MM.1S (cell line): ENCODE results near the gene CHST13.

Source experiments
- CTCF ChIP-seq: fragments of 300-600 bp; sonication (generic); IDR thresholded peaks from 2 replicates; pipeline ENCODE4 v1.5.1; 2016; ENCODE audit warnings: antibody characterized with exemption, low read length, mixed read lengths
- EZH2 ChIP-seq: fragments of 300-600 bp; sonication (generic); optimal IDR thresholded peaks from 2 replicates; pipeline ENCODE3; 2017; ENCODE audit warnings: low read depth, mild to moderate bottlenecking, antibody characterized with exemption, low read length, mixed read lengths

GRCh38 chr3:126514161-126514560, 9.8 kb upstream of the CHST13 start:
- no peak for TF ChIP-seq CTCF
- no peak for TF ChIP-seq EZH2
